GM12801 (cell line): ENCODE data around the gene NTM.

Source experiments
- TF ChIP-seq, protein P1 (sequence below): IDR thresholded peaks from one replicate; pipeline ENCODE4 v1.5.1; 2011; ENCODE audit warnings: control low read depth; ENCODE audit not compliant: insufficient read length; ENCODE audit errors: extremely low read depth

Gene NTM

DNA sequence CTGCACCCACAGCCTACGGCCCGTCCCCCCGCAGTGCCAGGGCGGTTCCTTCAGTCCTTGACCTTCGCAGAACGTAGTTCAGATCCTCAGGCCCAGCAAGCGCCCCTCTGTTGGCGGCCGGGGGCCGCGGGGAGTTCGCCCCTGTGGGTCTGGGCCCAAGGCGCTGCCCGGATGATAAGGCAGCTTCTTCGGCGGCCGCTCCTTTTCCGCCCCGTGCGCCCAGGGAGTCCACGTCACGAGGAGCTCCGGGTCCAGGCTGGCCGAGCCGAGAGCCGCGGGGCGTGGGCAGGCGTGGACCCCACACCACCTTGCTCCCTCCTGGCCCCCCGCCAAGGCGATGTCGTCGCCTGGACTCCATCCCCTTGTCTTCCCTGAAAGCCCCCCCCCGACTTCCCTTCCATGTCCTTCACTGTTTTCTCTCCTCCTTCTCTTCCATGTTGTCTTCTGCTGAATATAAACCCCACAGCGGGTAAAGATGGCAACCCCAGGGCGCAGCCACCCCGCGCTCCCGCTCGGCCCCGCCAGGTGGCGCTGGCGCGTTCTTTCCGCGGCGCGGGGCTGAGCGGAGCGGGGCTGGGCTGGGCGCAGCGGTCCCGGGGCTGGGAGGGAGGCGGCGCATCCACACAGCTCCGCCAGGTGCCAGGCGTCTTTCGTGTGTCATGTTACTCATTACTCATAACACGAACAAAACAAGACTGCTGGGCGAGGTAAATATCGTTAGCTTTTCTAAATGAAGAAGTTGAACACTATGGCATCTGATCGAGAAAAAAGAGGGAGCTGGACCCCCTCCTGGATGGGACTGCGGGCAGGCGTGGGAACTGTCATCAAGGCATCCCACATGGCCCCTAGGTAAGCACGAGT lies 321.0 kb downstream of the NTM start:
- TF ChIP-seq, protein P1, sequence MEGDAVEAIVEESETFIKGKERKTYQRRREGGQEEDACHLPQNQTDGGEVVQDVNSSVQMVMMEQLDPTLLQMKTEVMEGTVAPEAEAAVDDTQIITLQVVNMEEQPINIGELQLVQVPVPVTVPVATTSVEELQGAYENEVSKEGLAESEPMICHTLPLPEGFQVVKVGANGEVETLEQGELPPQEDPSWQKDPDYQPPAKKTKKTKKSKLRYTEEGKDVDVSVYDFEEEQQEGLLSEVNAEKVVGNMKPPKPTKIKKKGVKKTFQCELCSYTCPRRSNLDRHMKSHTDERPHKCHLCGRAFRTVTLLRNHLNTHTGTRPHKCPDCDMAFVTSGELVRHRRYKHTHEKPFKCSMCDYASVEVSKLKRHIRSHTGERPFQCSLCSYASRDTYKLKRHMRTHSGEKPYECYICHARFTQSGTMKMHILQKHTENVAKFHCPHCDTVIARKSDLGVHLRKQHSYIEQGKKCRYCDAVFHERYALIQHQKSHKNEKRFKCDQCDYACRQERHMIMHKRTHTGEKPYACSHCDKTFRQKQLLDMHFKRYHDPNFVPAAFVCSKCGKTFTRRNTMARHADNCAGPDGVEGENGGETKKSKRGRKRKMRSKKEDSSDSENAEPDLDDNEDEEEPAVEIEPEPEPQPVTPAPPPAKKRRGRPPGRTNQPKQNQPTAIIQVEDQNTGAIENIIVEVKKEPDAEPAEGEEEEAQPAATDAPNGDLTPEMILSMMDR, result no peak

DNA sequence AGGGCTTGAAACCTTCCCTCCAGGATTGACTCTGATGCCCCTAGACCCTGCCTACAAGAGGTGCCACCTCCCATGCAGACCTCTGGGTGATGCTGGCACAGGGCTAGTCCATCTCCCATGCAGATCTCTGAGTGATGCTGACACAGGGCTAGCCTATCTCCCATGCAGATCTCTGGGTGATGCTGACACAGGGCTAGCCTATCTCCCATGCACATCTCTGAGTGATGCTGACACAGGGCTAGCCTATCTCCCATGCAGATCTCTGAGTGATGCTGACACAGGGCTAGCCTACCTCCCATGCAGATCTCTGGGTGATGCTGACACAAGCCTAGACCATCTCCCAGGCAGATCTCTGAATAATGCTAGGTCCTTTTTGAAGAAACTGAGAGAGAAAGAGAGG lies 321.7 kb downstream of the NTM start:
- TF ChIP-seq, protein P1, result no peak

DNA sequence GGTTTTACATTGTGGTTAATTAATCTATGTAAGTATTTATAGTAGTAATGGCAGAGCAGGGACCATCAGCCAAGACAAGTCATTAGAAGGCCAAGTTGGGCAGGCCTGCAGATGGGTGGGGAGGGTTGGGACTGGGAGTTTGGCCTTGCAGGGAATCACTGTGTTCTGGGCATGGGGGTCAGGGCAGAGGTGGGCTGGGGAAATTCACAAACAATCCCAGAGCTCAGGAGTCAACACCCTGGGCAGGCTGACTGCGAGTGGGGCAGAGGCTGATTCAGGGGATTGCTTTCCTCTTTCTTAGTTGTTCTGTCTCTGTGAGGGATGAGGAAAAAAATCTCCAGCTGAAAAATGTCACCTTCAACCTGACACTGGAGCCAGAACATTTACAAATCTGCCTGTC lies 322.5 kb downstream of the NTM start:
- TF ChIP-seq, protein P1, result no peak

DNA sequence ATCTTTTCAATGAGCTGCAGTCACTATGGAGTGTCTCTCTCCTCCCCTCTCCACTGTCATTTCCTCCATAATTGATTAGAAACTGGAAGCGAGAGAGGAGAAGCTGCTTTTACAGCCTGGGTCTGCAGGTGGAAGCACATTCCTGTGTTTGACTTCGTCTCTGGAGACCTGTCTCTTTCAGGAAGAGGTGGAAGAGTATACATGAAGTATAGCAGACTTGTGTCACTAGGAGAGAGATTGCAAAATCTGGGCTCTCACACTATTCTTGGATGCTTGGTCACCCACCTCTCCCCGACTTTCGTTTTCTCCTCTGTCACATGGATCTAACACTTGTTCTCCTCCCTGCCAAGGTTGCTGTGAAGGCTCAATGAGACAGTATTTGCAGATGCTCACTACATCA lies 323.3 kb downstream of the NTM start:
- TF ChIP-seq, protein P1, result no peak

DNA sequence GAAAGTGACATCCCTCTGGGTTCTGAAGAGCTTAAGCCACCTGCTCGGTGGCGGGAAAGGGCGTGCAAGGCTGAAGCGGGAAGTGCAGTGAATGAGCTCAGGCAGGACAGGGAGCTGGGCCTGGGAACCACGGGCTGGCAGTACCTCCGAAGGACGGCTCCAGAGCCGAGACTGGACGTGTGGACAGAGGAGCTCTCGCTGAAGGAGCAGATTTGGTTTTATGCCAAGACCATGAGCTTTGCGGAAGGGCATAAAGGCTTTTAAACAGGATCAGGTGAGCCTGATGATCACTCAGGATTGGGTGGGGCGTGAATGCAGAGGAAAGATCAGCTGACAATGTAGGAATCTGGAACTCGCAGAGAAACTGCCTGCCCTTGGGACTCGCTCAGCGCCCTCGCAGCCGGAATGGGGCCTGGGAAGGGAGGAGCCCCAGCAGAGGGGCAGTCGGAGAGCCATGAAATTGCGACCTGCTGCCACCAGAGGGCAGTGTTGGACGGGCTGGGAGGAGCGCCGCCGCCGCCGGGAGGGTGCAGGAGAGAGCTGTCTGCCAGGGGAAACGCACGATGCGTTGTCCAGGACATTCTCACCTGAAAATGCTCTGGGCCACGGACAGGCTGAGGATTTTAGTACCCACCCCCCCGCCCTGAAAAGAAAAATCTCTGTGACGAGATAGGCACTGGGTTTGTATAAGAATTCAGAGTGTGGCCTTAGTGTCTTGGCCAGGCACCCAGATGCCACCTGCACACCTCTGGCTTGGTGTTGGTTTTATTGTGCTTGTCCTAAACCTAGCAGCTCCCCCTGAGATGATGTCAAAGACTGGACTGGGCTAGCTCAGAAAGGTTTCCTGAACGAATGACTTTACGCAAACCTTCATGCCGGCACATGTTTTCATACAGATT lies 324.4 kb downstream of the NTM start:
- TF ChIP-seq, protein P1, result no peak

DNA sequence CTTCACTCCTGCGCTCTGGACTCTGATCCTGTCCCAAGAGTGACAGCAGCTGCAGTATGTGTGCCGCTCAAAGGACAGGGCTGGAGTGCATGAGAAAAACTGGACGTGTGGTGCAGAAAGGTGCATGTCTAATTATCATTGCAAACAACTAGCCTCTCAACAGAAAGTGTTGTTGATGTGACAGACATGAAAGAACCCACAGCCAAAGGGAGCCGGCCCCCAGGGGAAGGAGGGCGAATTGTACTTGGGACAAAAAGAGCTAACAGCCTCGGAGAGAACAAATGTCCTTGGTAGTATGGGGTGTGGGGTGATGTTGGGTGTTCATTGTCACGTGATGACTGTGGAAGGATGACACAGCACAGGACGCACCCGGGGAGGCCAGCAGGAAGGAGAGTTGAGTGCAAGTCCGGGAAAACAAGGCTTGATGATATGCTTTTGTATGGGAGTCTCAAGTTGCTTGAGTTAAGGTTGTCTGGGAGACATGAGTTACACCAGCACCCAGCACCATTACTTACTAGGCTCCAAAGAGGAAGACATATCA lies 325.5 kb downstream of the NTM start:
- TF ChIP-seq, protein P1, result no peak

DNA sequence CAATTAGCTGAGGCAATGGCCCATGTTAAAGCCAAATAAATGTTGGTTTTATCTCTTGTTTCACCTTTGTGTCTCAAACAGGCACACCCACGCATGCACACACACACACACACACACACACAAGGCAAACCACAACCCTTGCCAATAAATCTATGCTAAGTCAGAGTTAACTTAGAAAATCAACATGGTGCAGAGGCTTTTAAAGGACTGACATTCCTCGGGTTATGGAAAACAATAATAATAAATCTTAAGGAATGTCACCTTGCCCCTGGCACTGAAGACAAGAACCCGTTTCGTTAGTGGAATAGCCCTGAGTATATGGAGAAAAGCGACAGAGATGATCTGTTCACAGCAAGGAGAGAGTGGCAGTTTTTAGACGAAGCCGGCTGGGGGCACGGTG lies 326.3 kb downstream of the NTM start:
- TF ChIP-seq, protein P1, result no peak
